Endothelial cell of umbilical vein (primary cell): ENCODE measurements around the gene ANAPC7.

Experiments used
- EZH2 ChIP-seq: IDR thresholded peaks from 2 replicates; pipeline ENCODE4 v1.6.1; 2012; ENCODE audit warnings: borderline replicate concordance, low read depth, mild to moderate bottlenecking, moderate library complexity, low read length, inconsistent platforms; ENCODE audit not compliant: severe bottlenecking
- POLR2A ChIP-seq: IDR thresholded peaks from 2 replicates; pipeline ENCODE4 v1.6.1; 2012; ENCODE audit warnings: low read depth, mild to moderate bottlenecking, control low read depth, low read length
- TF ChIP-seq, protein P1 (sequence below), 2 donors: IDR thresholded peaks; 1 replicate in 1 of 2; 2 replicates in 1 of 2; pipeline ENCODE4 v1.5.1; 2011; ENCODE audit warnings: low read length in 2 of 2, mild to moderate bottlenecking in 2 of 2, moderate library complexity in 2 of 2, control low read depth in 1 of 2, inconsistent platforms in 1 of 2, low read depth in 1 of 2; ENCODE audit not compliant: insufficient read depth in 1 of 2; ENCODE audit errors: extremely low read depth in 1 of 2

GRCh38 chr12:110345963-110346362 is 57.5 kb downstream of the ANAPC7 start:
- TF ChIP-seq POLR2A, result no peak
- TF ChIP-seq, protein P1, sequence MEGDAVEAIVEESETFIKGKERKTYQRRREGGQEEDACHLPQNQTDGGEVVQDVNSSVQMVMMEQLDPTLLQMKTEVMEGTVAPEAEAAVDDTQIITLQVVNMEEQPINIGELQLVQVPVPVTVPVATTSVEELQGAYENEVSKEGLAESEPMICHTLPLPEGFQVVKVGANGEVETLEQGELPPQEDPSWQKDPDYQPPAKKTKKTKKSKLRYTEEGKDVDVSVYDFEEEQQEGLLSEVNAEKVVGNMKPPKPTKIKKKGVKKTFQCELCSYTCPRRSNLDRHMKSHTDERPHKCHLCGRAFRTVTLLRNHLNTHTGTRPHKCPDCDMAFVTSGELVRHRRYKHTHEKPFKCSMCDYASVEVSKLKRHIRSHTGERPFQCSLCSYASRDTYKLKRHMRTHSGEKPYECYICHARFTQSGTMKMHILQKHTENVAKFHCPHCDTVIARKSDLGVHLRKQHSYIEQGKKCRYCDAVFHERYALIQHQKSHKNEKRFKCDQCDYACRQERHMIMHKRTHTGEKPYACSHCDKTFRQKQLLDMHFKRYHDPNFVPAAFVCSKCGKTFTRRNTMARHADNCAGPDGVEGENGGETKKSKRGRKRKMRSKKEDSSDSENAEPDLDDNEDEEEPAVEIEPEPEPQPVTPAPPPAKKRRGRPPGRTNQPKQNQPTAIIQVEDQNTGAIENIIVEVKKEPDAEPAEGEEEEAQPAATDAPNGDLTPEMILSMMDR (IDR thresholded peaks at IDR 0.05; ENCODE audit: extremely low read depth in 1 of 2, insufficient read depth in 1 of 2, low read depth in 1 of 2, low read length in 2 of 2), result no peak
- TF ChIP-seq EZH2, result no peak
